Breast epithelium (tissue), 4 donors: Measurements from ENCODE around the gene SDK2. TPM values are rescaled to one million over a fixed set of nuclear protein-coding genes. Genes with fewer than 3 reads are reported as not detected.

Experiments used
- DNase-seq, 2 donors: peaks; one replicate each; pipeline ENCODE4 v3.0.0-alpha.2; 2019; ENCODE audit warnings: low spot score in 2 of 2
- H3K27ac ChIP-seq, 2 donors: fragments of 200-600 bp; sonication (generic) in 1 of 2; one replicate each; pipeline ENCODE4 v1.5.1; 2016 to 2019; ENCODE audit warnings: mild to moderate bottlenecking in 1 of 2
- H3K27me3 ChIP-seq, 2 donors: fragments of 200-600 bp; sonication (generic) in 1 of 2; one replicate each; pipeline versions ENCODE4 v1.5.1 to v1.6.0; 2017 to 2019; ENCODE audit warnings: control low read depth in 1 of 2, mild to moderate bottlenecking in 1 of 2
- H3K36me3 ChIP-seq: fragments of 200-600 bp; one replicate; pipeline ENCODE4 v1.5.1; 2019
- H3K4me1 ChIP-seq, 2 donors: fragments of 200-600 bp; sonication (generic); one replicate each; pipeline ENCODE4 v1.5.1; 2016 to 2019; ENCODE audit warnings: control low read depth in 1 of 2
- H3K4me3 ChIP-seq, 3 donors: fragments of 200-600 bp; sonication (generic); 1 replicate in 2 of 3; 2 replicates in 1 of 3; pipeline ENCODE4 v1.5.1; 2016 to 2019; ENCODE audit warnings: mild to moderate bottlenecking in 3 of 3, moderate library complexity in 2 of 3
- H3K9me3 ChIP-seq, 2 donors: fragments of 200-600 bp; sonication (generic) in 1 of 2; one replicate each; pipeline ENCODE4 v1.5.1; 2016 to 2019; ENCODE audit warnings: control low read depth in 1 of 2
- POLR2A ChIP-seq: fragments of 450-650 bp; IDR thresholded peaks from one replicate; pipeline ENCODE4 v1.6.1; 2016; ENCODE audit warnings: antibody characterized with exemption, mild to moderate bottlenecking, moderate library complexity
- POLR2AphosphoS5 ChIP-seq, 3 donors: sonication (generic); formaldehyde crosslinking; IDR thresholded peaks; one replicate each; pipeline ENCODE4 v1.6.1; 2017; ENCODE audit warnings: antibody characterized with exemption in 3 of 3
- intact Hi-C: fragments of 100-400 bp; cut with DNase I; formaldehyde crosslinking; loops from one replicate; pipeline ENCODE4 v1.15.1; 2023; ENCODE audit warnings: low total_unique reads
- total RNA-seq, 3 donors: library from RNA; depleted of rRNA; stranded (reverse); fragments of >200 nt; gene quantifications; one replicate each; pipeline ENCODE4 v1.1.0, GENCODE V29; 2016
- TF ChIP-seq, protein P1 (sequence below), 3 donors: fragments of 450-650 bp; IDR thresholded peaks; one replicate each; pipeline ENCODE4 v1.5.1; 2016 to 2017; ENCODE audit warnings: antibody characterized with exemption in 3 of 3, mild to moderate bottlenecking in 3 of 3, moderate library complexity in 3 of 3

SDK2 gene
- total RNA-seq, 3 donors from 2014 or later: 0.16 to 2.9 (median 2.6) TPM

DNA sequence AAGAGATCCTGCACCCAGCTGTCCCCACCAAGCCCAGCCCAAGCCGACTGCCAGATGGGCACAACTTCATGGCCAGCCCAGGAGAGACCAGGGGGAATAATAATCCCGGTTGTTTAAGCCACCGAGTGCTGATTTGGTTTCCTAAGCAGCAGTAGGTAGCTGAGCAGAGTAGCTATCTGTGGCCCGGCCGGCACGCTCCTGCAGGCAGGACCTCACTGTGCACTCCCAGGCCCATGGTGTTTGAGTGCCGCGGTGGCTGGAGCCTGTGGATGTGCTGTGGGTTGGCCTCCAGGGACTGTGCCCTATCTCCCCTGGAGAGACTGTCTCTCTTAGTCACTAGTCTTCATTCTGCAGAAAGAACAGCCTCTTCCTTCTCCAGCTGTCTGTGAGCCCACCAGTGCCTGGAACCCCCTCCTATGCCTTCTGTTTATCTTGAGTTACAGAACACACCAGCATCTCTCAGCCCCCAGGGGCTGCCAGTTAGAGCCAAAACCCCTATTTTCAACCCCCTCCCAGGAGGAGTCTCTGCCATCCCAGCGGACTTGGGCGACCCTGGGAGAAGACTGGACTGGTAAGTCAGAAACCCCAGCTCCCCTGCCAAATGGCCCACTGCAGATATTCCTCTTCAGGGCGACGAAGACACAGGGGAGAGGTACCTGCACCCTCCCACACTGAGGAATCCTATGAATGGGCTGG, 152.0 kb downstream of the SDK2 start:
- TF ChIP-seq, protein P1, sequence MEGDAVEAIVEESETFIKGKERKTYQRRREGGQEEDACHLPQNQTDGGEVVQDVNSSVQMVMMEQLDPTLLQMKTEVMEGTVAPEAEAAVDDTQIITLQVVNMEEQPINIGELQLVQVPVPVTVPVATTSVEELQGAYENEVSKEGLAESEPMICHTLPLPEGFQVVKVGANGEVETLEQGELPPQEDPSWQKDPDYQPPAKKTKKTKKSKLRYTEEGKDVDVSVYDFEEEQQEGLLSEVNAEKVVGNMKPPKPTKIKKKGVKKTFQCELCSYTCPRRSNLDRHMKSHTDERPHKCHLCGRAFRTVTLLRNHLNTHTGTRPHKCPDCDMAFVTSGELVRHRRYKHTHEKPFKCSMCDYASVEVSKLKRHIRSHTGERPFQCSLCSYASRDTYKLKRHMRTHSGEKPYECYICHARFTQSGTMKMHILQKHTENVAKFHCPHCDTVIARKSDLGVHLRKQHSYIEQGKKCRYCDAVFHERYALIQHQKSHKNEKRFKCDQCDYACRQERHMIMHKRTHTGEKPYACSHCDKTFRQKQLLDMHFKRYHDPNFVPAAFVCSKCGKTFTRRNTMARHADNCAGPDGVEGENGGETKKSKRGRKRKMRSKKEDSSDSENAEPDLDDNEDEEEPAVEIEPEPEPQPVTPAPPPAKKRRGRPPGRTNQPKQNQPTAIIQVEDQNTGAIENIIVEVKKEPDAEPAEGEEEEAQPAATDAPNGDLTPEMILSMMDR (IDR thresholded peaks at IDR 0.05): no peak
- no peak for TF ChIP-seq POLR2AphosphoS5 (IDR thresholded peaks at IDR 0.05)
- Histone ChIP-seq H3K9me3 (no peaks in the 10 kb centered on the region), H3K27me3 (peaks cover 0 to 28% of the 10 kb centered on the region in 2 donors), H3K36me3 (no peaks in the 10 kb centered on the region), H3K4me3 (no peak overlapping the region), H3K4me1 (no peaks in the 10 kb centered on the region), H3K27ac (no peak overlapping the region)
- no peak for DNase-seq
- intact Hi-C loops: loop anchor here (2.0 kb wide), 1 partner anchor 55 kb away; no protein-coding TSS in a partner anchor

DNA sequence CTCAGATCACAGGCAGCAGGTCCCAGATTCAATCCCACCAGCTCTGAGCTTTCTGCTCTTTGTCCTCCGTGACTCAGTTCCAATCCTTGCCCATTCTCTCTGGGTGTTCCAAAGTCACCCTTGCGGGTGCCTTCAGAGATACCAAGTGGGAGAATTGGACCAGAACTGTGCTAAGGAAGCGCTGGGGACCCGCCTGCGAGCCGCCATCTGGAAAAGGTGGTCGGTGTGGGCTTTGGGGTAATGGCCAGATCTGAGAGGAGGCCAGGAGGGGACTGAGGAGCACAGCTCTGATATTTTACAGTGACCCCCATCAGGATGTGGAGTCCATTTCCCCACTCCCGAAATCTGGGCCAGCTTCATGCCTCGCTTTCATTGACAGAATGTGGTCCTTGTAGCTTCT, 152.6 kb downstream of the SDK2 start:
- H3K9me3 ChIP-seq: no peaks in the 10 kb centered on the region
- intact Hi-C loops: loop anchor here (2.0 kb wide), 1 partner anchor 55 kb away; no protein-coding TSS in a partner anchor

DNA sequence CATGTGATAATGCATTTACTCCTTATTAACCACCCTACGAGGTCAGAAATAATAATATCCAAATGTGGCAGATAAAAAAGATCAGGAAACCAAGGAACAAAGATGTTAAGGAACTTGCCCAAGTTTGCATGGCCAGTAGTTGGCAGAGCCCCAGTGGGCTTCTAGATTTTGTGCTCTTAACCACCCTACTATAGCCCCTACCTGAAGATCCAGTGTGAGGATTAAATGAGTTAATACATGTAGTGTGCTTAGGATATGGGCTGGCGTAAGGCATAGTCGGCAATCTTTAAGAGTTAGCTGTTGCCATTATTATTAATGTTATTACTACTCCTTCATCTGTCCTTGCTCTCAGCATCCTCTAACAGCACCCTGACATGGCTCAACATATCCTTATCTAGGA, 153.4 kb downstream of the SDK2 start:
- no peak overlapping the region for H3K27ac ChIP-seq
- H3K4me3 ChIP-seq: no peak overlapping the region
- H3K36me3 ChIP-seq: no peaks in the 10 kb centered on the region
- TF ChIP-seq, protein P1 (IDR thresholded peaks at IDR 0.05): no peak
- TF ChIP-seq POLR2AphosphoS5 (IDR thresholded peaks at IDR 0.05) (no peak), POLR2A (no peak)
- no peak for DNase-seq
- no peaks in the 10 kb centered on the region for H3K9me3 ChIP-seq
- peaks cover 0 to 28% of the 10 kb centered on the region in 2 donors for H3K27me3 ChIP-seq
- intact Hi-C loops: no loop called here
- no peaks in the 10 kb centered on the region for H3K4me1 ChIP-seq

More for the DNA sequence above, 152.6 kb downstream of the SDK2 start:
- Histone ChIP-seq H3K36me3 (no peaks in the 10 kb centered on the region), H3K27ac (no peak overlapping the region), H3K4me3 (no peak overlapping the region), H3K27me3 (peaks cover 0 to 28% of the 10 kb centered on the region in 2 donors), H3K4me1 (no peaks in the 10 kb centered on the region)
- no peak for DNase-seq
- no peak for TF ChIP-seq POLR2A
- TF ChIP-seq POLR2AphosphoS5 (IDR thresholded peaks at IDR 0.05): no peak
- TF ChIP-seq, protein P1 (IDR thresholded peaks at IDR 0.05): no peak

DNA sequence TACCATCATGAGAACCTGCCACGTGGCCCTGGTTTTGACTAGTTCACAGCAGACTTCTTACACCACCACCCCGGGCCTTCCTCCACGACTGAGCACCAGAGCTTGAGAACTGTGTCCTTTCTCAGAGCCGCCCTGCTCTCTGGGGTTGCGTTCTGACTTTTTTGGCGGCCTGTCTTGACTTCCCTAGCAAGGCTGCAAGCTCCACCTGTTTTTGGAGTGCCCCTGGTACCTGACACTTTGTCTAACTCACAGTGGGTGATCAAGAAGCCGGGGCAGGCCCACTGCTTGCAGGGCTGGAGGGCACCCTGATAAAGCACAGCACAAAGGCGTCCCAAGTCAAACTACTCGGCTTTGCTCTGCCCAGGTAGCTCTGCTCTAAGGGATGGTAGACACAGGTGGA, 154.3 kb downstream of the SDK2 start:
- TF ChIP-seq POLR2A (no peak), POLR2AphosphoS5 (IDR thresholded peaks at IDR 0.05) (no peak)
- TF ChIP-seq, protein P1 (IDR thresholded peaks at IDR 0.05): no peak
- no peak for DNase-seq

DNA sequence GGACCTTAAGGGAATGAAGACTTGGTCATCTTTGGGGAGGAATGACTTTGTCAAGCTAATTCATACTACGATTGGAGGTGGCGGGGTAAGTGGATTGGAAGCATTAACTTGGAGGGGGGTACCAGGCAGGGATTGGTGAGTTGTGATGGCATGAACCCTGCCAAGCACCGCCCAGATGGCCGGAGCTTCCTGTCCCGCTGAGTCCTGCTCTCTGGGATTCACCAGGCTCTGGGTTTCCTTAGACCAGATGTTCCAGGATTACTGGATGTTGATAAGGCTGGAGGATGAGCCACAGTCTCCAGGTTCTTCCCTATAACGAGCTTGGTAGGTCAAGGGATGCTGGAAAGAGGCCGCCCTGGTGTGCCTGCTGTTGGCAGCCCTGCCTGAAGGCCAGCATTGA, 154.9 kb downstream of the SDK2 start:
- peaks cover 0 to 22% of the 10 kb centered on the region in 2 donors for H3K27me3 ChIP-seq
- no peak for DNase-seq
- no peaks in the 10 kb centered on the region for H3K4me1 ChIP-seq
- no peak overlapping the region for H3K4me3 ChIP-seq
- TF ChIP-seq, protein P1 (IDR thresholded peaks at IDR 0.05): no peak
- TF ChIP-seq POLR2AphosphoS5 (IDR thresholded peaks at IDR 0.05) (no peak), POLR2A (no peak)
- no peak overlapping the region for H3K27ac ChIP-seq
- peaks cover 5 to 11% of the 10 kb centered on the region in 2 donors for H3K9me3 ChIP-seq
- intact Hi-C loops: no loop called here
- H3K36me3 ChIP-seq: no peaks in the 10 kb centered on the region

More for the DNA sequence above, 154.3 kb downstream of the SDK2 start:
- no peak overlapping the region for H3K4me3 ChIP-seq
- H3K4me1 ChIP-seq: no peaks in the 10 kb centered on the region
- intact Hi-C loops: no loop called here
- no peak overlapping the region for H3K27ac ChIP-seq
- H3K27me3 ChIP-seq: peaks cover 0 to 27% of the 10 kb centered on the region in 2 donors
- no peaks in the 10 kb centered on the region for H3K36me3 ChIP-seq
- H3K9me3 ChIP-seq: peaks cover 4 to 8% of the 10 kb centered on the region in 2 donors
